Activated T-helper 17 cell treated with anti-CD3 and anti-CD28 coated beads, Interleukin-2, amount 50 U/mL, for 72 hours (primary cell): Measurements from ENCODE around the gene PFN4. TPM values are rescaled to one million over a fixed set of nuclear protein-coding genes. Genes with fewer than 3 reads are reported as not detected.
"Not testable (repeated sequence)": the region's sequence is repeated elsewhere in the genome, so short reads cannot be mapped to it uniquely, and the experiment has no call there.

Source experiments
- ATAC-seq: fragments of 150-1000 bp; cut with Tn5 transposase; replicated peaks from 2 replicates; pipeline ENCODE4 v1.10.0; 2021; ENCODE audit warnings: mild to moderate bottlenecking, moderate library complexity
- H3K27ac Mint-ChIP-seq: one replicate; pipeline ENCODE4 v1.8.0; 2022; ENCODE audit warnings: mixed read lengths
- H3K27me3 Mint-ChIP-seq: one replicate; pipeline ENCODE4 v1.8.0; 2022; ENCODE audit warnings: mixed read lengths
- H3K36me3 Mint-ChIP-seq: one replicate; pipeline ENCODE4 v1.8.0; 2022; ENCODE audit warnings: low read depth, mild to moderate bottlenecking, mixed read lengths
- H3K4me1 Mint-ChIP-seq: one replicate; pipeline ENCODE4 v1.8.0; 2022; ENCODE audit warnings: mixed read lengths
- H3K4me3 Mint-ChIP-seq: one replicate; pipeline ENCODE4 v1.8.0; 2022; ENCODE audit warnings: mild to moderate bottlenecking, mixed read lengths
- H3K9me3 Mint-ChIP-seq: one replicate; pipeline ENCODE4 v1.8.0; 2022; ENCODE audit warnings: mixed read lengths
- total RNA-seq, 2 donors: library from RNA; stranded (reverse); gene quantifications; one replicate each; pipeline ENCODE4 v1.2.3, GENCODE V29; 2022

The PFN4 gene, protein sequence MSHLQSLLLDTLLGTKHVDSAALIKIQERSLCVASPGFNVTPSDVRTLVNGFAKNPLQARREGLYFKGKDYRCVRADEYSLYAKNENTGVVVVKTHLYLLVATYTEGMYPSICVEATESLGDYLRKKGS
- under 1 TPM in 1 of 2 donors, not detected in 1; 0.82 TPM for total RNA-seq

DNA sequence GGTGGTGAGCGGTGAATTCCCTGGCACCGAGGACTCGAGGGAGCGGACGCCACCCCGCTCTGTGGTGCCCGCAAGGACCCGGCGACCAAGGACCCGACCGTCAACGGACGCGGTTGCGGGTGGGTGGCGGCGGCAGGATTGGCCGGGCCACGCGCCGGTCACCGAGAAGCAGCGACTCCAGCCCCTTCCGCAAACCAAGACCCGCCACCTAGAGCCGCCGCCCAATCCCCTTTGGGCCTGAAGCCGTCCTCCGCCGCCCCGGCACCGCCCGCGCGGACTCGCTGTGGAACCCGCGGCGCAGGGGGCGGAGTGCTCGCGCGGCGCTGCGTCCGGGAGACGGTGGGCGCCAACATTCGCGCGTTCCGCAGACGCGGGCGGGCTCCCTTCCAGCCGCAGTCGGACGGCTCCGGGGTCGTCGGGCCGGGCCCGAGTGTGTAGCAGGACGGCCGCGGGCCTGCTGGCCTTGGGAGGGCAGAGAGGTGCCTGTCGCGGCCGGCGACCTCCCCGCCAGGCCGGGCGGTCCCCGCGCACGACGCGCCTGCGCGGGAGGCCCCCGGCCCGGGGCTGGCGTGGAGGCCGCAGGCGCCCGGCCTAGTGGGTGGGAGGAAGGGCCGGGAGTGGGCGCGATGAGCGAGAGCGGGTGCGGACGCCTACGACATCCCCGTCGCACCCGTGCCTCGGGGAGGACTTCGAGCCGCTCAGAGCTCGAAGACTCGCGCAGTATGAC lies at the start of gene PFN4, which contains the start of gene FAM228B:
TSS of gene PFN4 (minus strand) at position 140 of the 727 bp plus-strand sequence. CDS start 799 bp downstream, outside the sequence.
TSS of gene FAM228B (plus strand) at position 275 of the 727 bp plus-strand sequence. CDS start 893 bp downstream, outside the sequence.
- Mint-ChIP-seq H3K9me3 (no peaks in the 10 kb centered on the region), H3K4me1 (peaks cover 5% of the 10 kb centered on the region), H3K36me3 (no peaks in the 10 kb centered on the region), H3K27ac (peak within 1 kb of the TSS; percentile 88), H3K27me3 (no peaks in the 10 kb centered on the region), H3K4me3 (peak within 1 kb of the TSS; percentile 81)
- ATAC-seq = peak; percentile 88

DNA sequence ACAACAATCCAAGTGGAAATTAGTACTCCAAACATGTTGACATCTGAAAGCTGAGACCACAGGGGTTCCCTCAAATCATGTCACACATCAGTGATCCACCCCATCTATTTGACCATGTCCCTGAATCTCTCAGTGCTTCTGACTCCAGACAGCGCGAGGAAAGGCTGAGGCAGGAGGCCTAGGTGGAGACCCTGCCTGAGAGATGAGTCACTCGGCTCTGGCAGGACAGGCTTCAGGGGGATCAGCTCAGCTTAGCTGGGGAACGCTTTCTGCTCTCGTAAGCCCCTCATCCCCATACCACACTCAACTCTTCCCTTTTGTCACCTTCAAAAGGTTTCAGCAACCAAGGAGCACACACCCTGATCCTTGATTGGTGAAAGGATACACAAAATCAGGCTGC lies 45.9 kb upstream of the PFN4 start:
- no peak overlapping the region for H3K4me3 Mint-ChIP-seq
- no peaks in the 10 kb centered on the region for H3K4me1 Mint-ChIP-seq
- H3K9me3 Mint-ChIP-seq = no peaks in the 10 kb centered on the region
- peaks cover 3% of the 10 kb centered on the region for H3K27me3 Mint-ChIP-seq
- no peak overlapping the region for H3K27ac Mint-ChIP-seq
- H3K36me3 Mint-ChIP-seq = no peaks in the 10 kb centered on the region
- ATAC-seq = no peak

DNA sequence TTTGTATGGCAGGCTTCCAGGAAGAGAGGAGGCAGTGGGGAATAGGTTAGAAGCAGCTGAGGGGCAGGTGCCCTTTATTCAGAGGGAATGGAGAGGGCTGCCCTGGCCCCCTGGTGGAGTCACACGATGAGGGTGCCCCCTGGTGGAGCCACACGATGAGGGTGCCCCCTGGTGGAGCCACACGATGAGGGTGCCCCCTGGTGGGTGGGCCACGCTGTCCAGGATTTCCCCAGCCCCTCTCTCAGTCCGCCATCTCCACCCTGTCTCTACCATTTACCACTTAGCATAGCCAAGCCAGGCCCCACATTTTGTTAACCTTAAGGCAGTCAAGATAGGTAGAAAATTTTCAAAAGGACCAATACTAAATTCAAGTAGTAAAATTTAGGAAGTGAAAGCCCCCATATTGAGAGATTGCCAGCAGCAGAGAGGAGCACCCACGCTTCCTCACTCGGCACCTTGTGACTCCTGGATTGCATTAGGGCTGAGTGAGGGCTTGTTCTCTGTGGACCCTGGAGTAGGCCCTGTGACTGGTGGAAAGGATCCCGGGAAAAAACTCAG lies 41.4 kb upstream of the PFN4 start:
- peak; percentile 73 for ATAC-seq
- Mint-ChIP-seq H3K27me3 (no peaks in the 10 kb centered on the region), H3K9me3 (no peaks in the 10 kb centered on the region), H3K4me3 (no peak overlapping the region), H3K27ac (no peak overlapping the region), H3K36me3 (peaks cover 5% of the 10 kb centered on the region), H3K4me1 (no peaks in the 10 kb centered on the region)

DNA sequence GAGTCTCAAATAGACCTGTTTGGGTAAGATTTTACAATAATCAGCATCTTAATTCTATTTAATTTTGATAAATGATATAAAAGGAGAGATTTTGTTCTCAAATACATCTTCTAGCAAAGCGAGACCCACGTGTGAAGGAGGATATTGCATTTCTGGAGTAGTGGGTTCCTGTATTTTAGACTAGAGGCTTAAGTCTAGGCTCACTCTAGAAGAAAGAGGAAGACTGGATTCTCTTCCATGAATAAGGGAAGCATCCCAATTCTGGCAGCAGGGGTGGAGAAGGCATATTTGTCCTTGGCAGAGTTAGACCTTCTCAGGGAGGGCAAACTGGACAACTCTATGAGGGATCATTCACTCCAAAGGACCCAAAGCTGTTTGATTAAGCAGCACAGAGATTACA lies 40.5 kb upstream of the PFN4 start:
- Mint-ChIP-seq H3K9me3 (no peaks in the 10 kb centered on the region), H3K4me3 (no peak overlapping the region), H3K4me1 (no peaks in the 10 kb centered on the region), H3K36me3 (peaks cover 5% of the 10 kb centered on the region), H3K27me3 (no peaks in the 10 kb centered on the region), H3K27ac (no peak overlapping the region)
- no peak for ATAC-seq

DNA sequence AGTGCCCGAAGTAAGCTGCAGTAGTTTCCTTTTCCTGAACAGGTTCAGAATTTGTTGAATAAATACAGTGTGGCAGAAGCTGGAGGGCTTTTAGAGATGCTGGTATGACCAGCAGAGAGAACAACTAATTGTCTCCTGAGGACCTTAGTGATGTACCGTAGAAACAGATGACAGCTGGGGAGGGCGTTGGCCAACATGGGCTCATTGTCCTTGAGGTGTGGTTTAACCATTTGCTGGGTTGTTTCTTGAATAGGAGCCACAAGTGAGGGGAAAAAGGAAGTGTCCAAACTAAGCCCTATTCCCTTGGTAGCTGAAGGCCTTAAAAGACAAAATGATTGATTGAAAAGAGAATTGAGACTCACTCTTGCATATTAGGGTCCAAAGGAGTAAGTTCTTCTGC lies 40.1 kb upstream of the PFN4 start:
- no peak for ATAC-seq
- Mint-ChIP-seq H3K4me1 (no peaks in the 10 kb centered on the region), H3K27me3 (no peaks in the 10 kb centered on the region), H3K36me3 (peaks cover 5% of the 10 kb centered on the region), H3K9me3 (no peaks in the 10 kb centered on the region), H3K4me3 (no peak overlapping the region), H3K27ac (no peak overlapping the region)

DNA sequence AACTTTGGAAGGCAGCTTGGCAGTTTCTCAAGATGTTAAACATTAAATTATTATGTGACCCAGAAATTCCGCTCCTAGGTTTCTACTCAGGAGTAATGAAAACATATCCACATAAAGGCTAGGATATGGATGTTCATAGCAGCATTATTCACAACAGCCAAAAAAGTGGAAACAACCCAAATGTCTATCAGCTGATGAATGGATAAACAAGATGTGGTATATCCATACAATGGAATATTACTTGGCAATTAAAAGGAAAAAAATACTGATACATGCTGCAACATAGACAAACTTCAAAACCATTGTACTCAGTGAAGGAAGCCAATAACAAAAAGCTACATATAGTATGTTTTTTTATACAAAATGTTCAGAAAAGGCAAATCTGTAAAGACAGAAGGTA lies 39.4 kb upstream of the PFN4 start:
- no peak overlapping the region for H3K27ac Mint-ChIP-seq
- no peaks in the 10 kb centered on the region for H3K4me1 Mint-ChIP-seq

DNA sequence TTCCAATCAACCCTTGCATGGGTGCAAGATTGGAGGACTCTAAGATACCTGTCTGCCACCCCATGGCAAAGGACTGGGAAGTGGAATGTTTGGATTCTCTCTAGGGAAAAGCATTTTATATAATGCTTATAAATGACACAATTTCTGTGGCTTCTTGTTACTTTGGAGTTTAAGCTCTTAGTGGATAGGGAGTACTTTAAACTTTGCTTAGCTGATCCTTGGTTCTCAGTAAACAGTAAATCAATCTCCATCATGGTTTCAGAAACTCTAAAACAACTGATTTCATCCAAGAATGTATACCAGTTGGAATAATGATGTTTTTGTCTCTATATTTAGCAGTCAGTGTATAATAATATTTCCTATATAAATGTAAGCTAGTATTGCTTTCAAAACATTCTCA lies 37.6 kb upstream of the PFN4 start:
- ATAC-seq = no peak
- Mint-ChIP-seq H3K36me3 (peaks cover 5% of the 10 kb centered on the region), H3K4me1 (no peaks in the 10 kb centered on the region), H3K9me3 (no peaks in the 10 kb centered on the region), H3K27me3 (no peaks in the 10 kb centered on the region), H3K4me3 (no peak overlapping the region), H3K27ac (no peak overlapping the region)

More for the DNA sequence above, 39.4 kb upstream of the PFN4 start:
- ATAC-seq = no peak
- Mint-ChIP-seq H3K36me3 (peaks cover 5% of the 10 kb centered on the region), H3K4me3 (no peak overlapping the region), H3K27me3 (no peaks in the 10 kb centered on the region), H3K9me3 (no peaks in the 10 kb centered on the region)

DNA sequence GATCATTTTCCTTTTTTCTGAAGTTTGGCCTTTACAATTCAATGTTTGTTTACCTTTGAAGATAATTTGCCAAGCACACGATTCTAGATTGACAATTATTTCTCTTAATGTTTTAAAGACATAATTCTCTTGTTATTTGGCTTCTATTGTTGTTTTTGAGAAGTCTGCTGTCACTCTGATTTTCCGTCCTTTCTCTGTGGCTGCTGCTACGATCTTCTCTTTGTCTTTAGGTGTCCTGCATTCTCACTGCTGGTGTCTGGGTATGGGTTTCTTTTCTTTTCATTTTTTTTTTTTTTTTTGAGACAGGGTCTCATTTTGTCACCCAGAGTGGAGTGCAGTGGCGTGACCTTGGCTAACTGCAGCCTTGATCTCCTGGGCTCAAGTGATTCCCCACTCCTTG lies 36.6 kb upstream of the PFN4 start:
- Mint-ChIP-seq H3K27ac (no peak overlapping the region), H3K36me3 (peaks cover 5% of the 10 kb centered on the region), H3K9me3 (no peaks in the 10 kb centered on the region), H3K4me1 (no peaks in the 10 kb centered on the region), H3K4me3 (no peak overlapping the region), H3K27me3 (no peaks in the 10 kb centered on the region)
- ATAC-seq = no peak

DNA sequence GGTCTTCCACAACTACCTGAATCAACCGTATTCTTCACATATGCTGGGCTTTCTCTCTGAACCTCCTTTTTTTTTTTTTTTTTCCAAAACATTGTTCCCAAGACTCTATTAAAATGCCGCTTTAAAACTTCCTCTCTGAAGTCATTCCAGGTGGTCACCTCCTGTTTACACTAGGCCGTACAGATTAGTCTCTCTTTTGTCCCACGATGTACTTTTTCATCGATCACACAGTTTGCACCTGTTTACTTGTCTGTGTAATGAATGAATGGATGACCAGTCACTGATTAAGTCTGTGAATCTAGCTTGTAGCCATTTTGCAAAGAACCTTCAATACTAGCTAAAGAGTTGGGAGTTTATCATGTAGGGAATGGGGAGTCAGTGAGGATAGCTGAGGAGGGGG lies 35.0 kb upstream of the PFN4 start:
- no peaks in the 10 kb centered on the region for H3K4me1 Mint-ChIP-seq
- peaks cover 5% of the 10 kb centered on the region for H3K36me3 Mint-ChIP-seq
- H3K4me3 Mint-ChIP-seq = no peak overlapping the region
- no peak overlapping the region for H3K27ac Mint-ChIP-seq
- ATAC-seq = no peak
- no peaks in the 10 kb centered on the region for H3K27me3 Mint-ChIP-seq
- H3K9me3 Mint-ChIP-seq = no peaks in the 10 kb centered on the region

DNA sequence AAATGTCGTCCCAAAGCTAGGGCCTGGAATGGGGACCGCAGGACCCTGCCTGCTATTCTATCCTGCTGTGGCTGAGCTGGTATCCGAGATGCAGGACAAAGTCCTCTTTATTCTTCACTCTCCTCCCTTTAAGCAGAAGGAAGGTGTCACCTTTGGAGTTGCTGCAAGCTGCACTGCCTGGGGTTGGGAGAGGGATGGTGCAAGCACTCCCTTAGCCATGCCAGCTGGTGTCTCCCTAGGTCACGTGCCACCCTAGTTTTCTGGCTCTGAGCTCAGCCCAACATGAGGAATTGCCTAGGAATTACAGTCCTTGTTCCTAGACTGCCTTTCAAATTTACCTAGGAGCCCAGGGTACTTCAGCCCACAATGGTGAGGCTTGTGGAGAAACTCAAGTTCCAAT lies 30.3 kb upstream of the PFN4 start:
- Mint-ChIP-seq H3K27me3 (no peaks in the 10 kb centered on the region), H3K4me3 (no peak overlapping the region), H3K27ac (no peak overlapping the region), H3K9me3 (peaks cover 7% of the 10 kb centered on the region), H3K4me1 (no peaks in the 10 kb centered on the region), H3K36me3 (peaks cover 6% of the 10 kb centered on the region)
- ATAC-seq = no peak

DNA sequence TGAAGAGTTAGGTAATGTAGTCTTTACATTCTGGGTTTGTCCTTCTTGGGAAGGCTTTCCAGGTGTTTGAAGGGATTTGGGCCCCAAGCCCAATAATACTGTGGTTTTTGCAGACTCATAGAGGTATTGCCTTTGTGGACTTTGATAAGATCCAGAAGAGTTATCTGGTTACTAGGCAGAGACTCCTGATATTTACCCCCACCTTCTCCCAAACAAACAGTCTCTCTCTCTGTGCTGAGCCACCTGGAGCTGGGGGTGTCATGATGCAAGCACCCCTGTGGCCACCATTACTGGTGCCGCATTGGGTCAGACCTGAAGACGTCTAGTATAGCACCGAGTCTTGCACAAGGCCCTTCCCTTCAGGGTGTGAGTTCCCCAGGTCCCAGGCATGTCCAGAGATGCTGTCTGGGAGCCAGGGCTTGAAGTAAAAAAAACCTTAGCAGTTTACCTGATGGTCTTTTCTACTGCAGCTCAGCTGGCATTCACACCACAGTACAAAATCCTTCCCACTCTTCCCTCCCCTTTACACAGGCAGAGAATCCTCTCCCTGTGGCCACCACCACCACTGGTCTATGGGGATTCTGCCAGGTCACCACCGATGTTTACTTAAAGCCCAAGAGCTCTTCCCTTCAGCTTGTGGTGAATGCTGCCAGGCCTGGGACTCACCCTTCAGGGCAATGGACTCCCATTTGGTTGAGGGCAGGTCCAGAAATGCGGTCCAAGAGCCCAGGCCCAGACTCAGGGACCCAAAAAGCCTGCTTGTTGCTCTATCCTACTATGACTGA lies 29.5 kb upstream of the PFN4 start:
- H3K4me3 Mint-ChIP-seq = no peak overlapping the region
- no peaks in the 10 kb centered on the region for H3K27me3 Mint-ChIP-seq
- H3K4me1 Mint-ChIP-seq = no peaks in the 10 kb centered on the region
- H3K27ac Mint-ChIP-seq = no peak overlapping the region
- peaks cover 12% of the 10 kb centered on the region for H3K36me3 Mint-ChIP-seq
- ATAC-seq = no peak
- peaks cover 13% of the 10 kb centered on the region for H3K9me3 Mint-ChIP-seq

DNA sequence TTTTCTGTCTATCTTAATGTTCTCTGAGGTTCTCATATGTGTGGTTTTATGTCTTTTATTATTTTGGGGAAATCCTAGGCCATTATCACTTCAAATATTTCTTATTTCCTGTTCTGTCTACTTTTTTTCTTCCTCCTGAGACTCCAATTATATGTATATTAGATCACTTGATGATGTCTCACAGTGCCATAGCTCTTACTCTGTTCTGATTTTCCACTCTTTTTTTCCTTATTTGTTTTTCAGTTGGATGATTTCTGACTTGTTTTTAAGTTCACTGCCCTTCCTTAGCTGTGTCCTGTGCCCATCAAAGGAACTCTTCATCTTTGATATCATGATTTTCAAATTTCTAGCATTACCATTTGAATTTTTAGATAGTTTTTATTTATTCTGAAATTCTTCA lies 24.2 kb upstream of the PFN4 start:
- Mint-ChIP-seq H3K27ac (no peak overlapping the region), H3K4me1 (no peaks in the 10 kb centered on the region), H3K9me3 (peaks cover 18% of the 10 kb centered on the region), H3K27me3 (no peaks in the 10 kb centered on the region), H3K36me3 (peaks cover 17% of the 10 kb centered on the region), H3K4me3 (no peak overlapping the region)
- no peak for ATAC-seq

DNA sequence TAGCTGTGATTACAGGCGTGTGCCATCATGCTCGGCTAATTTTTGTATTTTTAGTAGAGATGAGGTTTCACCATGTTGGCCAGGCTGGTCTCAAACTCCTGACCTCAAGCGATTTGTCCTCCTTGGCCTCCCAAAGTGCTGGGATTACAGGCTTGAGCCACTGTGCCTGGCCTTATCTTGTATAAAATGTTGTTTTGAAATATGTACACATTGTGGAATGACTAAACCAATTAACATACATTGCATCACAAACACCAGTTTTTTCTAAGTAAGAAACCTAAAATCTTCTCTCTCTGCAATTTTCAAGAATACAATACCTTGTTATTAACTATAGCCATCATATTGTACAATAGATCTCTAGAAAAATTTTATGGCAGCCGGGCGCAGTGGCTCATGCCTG lies 17.2 kb upstream of the PFN4 start:
- not testable (repeated sequence) for H3K27ac Mint-ChIP-seq, H3K27me3 Mint-ChIP-seq, H3K9me3 Mint-ChIP-seq, H3K4me1 Mint-ChIP-seq, ATAC-seq, H3K36me3 Mint-ChIP-seq, H3K4me3 Mint-ChIP-seq

DNA sequence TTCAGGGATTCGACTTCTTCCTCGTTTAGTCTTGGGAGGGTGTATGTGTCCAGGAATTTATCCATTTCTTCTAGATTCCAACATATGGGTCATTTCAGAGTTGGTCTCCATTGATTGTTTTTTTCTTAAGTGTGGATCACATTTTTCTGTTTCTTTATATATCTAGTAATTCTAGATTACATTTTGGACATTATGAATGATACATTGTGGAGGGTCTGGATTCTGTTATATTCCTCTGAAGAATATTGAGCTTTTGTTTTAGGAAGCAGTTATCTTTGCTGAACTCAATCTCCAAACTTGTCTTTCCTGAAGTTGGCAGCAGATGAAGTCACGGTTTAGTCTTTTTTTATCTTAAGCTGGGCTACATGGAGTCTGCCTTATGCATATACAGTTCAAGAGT lies 9.4 kb upstream of the PFN4 start:
- H3K9me3 Mint-ChIP-seq = peaks cover 5% of the 10 kb centered on the region
- H3K27ac Mint-ChIP-seq = no peak overlapping the region
- no peaks in the 10 kb centered on the region for H3K36me3 Mint-ChIP-seq
- no peak overlapping the region for H3K4me3 Mint-ChIP-seq
- no peaks in the 10 kb centered on the region for H3K4me1 Mint-ChIP-seq
- ATAC-seq = no peak
- no peaks in the 10 kb centered on the region for H3K27me3 Mint-ChIP-seq

DNA sequence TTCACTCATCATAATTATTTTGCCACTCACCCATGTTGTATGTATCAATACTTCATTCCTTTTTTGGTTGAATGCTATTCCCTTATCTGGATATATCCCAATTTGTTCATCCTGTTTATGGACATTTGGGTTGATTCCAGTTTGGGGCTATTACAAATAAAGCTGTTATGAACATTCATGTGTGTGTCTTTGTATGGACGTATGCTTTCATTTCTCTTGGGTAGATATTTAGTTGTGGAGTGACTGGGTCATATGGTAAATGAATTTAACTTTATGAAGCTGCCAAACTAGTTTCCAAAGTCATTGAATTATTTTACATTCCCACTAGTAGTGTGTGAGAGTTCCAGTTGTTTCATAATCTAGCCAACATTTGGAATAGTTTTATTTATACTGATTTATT lies 2.8 kb upstream of the PFN4 start:
- Mint-ChIP-seq H3K9me3 (no peaks in the 10 kb centered on the region), H3K27ac (no peak overlapping the region), H3K36me3 (no peaks in the 10 kb centered on the region), H3K4me3 (no peak overlapping the region), H3K27me3 (no peaks in the 10 kb centered on the region), H3K4me1 (peaks cover 5% of the 10 kb centered on the region)
- no peak for ATAC-seq
